Activated naive CD4-positive, alpha-beta T cell treated with anti-CD3 and anti-CD28 coated beads, Interleukin-2, amount 50 U/mL, for 72 hours (primary cell): ENCODE data around the gene DSG2. TPM values are rescaled to one million over a fixed set of nuclear protein-coding genes. Genes with fewer than 3 reads are reported as not detected.

Experiments used
- ATAC-seq, 2 donors: fragments of 150-1000 bp; cut with Tn5 transposase; 2 replicates each; pipeline ENCODE4 v1.10.0; 2021; ENCODE audit warnings: mild to moderate bottlenecking in 2 of 2, moderate library complexity in 2 of 2
- DNase-seq, 2 donors: peaks; one replicate each; pipeline ENCODE4 v3.0.0; 2021 to 2022; ENCODE audit warnings: low spot score in 2 of 2
- H3K27ac Mint-ChIP-seq, 2 donors: one replicate each; pipeline ENCODE4 v1.8.0; 2022; ENCODE audit warnings: mild to moderate bottlenecking in 2 of 2, mixed read lengths in 2 of 2
- H3K36me3 Mint-ChIP-seq, 2 donors: one replicate each; pipeline ENCODE4 v1.8.0; 2022; ENCODE audit warnings: mixed read lengths in 2 of 2
- H3K9me3 Mint-ChIP-seq, 2 donors: one replicate each; pipeline ENCODE4 v1.8.0; 2022; ENCODE audit warnings: mixed read lengths in 2 of 2
- total RNA-seq, 2 donors: library from RNA; stranded (reverse); gene quantifications; one replicate each; pipeline ENCODE4 v1.2.3, GENCODE V29; 2022

DSG2 gene
- under 1 TPM; 0.23 to 0.82 TPM for total RNA-seq

GRCh38 chr18:31497836-31498573, at the start of gene DSG2:
Gene DSG2 (plus strand): TSS chr18:31498177. CDS start chr18:31498252, 75 bp downstream.
- Mint-ChIP-seq H3K9me3 (no peaks in the 10 kb centered on the region), H3K27ac (peak within 1 kb of the TSS in 1 of 2 donors; percentile 29), H3K36me3 (no peaks in the 10 kb centered on the region)
- peak; percentile 75 to 86 for ATAC-seq
- DNase-seq = peak in 1 of 2 donors; percentile 33

- DNase-seq (no peak), ATAC-seq (no peak)
- Mint-ChIP-seq H3K9me3 (no peaks in the 10 kb centered on the region), H3K27ac (no peak overlapping the region), H3K36me3 (no peaks in the 10 kb centered on the region)
These were observed 47.6 kb upstream of the DSG2 start for GRCh38 chr18:31450409-31450808.

GRCh38 chr18:31451625-31452024, 46.4 kb upstream of the DSG2 start:
- H3K36me3 Mint-ChIP-seq = no peaks in the 10 kb centered on the region
- ATAC-seq (no peak), DNase-seq (no peak)
- H3K9me3 Mint-ChIP-seq = no peaks in the 10 kb centered on the region
- H3K27ac Mint-ChIP-seq = no peak overlapping the region

- H3K9me3 Mint-ChIP-seq = no peaks in the 10 kb centered on the region
- H3K27ac Mint-ChIP-seq = no peak overlapping the region
- ATAC-seq = no peak
These were observed 43.8 kb upstream of the DSG2 start for GRCh38 chr18:31454066-31454708.

DNA sequence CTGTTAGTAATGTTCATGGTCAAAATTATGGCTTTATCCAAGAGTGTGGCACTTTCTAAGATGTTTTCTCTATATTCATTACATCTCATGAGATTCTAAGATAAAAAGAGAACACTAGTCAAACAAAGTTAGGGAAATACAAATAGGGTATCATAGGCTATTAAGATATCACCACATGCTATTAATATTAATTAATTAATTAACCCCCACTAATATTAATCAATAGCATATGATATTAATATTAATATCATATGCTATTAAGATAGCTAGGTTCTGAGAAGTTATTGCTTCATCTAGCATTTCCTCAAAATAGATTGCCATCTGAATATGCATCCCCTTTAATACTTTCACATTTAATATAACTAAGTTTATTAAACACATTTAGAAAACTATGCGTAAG, 28.3 kb upstream of the DSG2 start:
- ATAC-seq = no peak
- peaks cover 0 to 5% of the 10 kb centered on the region in 2 donors for H3K9me3 Mint-ChIP-seq
- no peak for DNase-seq
- no peaks in the 10 kb centered on the region for H3K36me3 Mint-ChIP-seq
- no peak overlapping the region for H3K27ac Mint-ChIP-seq

More at GRCh38 chr18:31454066-31454708, 43.8 kb upstream of the DSG2 start:
- no peaks in the 10 kb centered on the region for H3K36me3 Mint-ChIP-seq
- no peak for DNase-seq

- H3K36me3 Mint-ChIP-seq = no peaks in the 10 kb centered on the region
- ATAC-seq = no peak
- no peak overlapping the region for H3K27ac Mint-ChIP-seq
- no peaks in the 10 kb centered on the region for H3K9me3 Mint-ChIP-seq
- DNase-seq = no peak
These were observed 19.3 kb upstream of the DSG2 start for GRCh38 chr18:31478688-31479087.

GRCh38 chr18:31482051-31482450, 15.9 kb upstream of the DSG2 start:
- Mint-ChIP-seq H3K27ac (no peak overlapping the region), H3K9me3 (no peaks in the 10 kb centered on the region), H3K36me3 (no peaks in the 10 kb centered on the region)
- no peak for DNase-seq
- ATAC-seq = no peak

GRCh38 chr18:31483396-31483795, 14.6 kb upstream of the DSG2 start:
- ATAC-seq = no peak
- Mint-ChIP-seq H3K9me3 (no peaks in the 10 kb centered on the region), H3K36me3 (no peaks in the 10 kb centered on the region), H3K27ac (no peak overlapping the region)
- no peak for DNase-seq

GRCh38 chr18:31484461-31484860, 13.5 kb upstream of the DSG2 start:
- DNase-seq (no peak), ATAC-seq (no peak)
- Mint-ChIP-seq H3K36me3 (no peaks in the 10 kb centered on the region), H3K27ac (no peak overlapping the region), H3K9me3 (peaks cover 0 to 4% of the 10 kb centered on the region in 2 donors)

- H3K27ac Mint-ChIP-seq = no peak overlapping the region
- no peak for ATAC-seq
- H3K9me3 Mint-ChIP-seq = peaks cover 0 to 6% of the 10 kb centered on the region in 2 donors
- H3K36me3 Mint-ChIP-seq = no peaks in the 10 kb centered on the region
- DNase-seq = no peak
These were observed 11.8 kb upstream of the DSG2 start for GRCh38 chr18:31486165-31486564.

GRCh38 chr18:31487246-31488015, 10.5 kb upstream of the DSG2 start:
- no peak overlapping the region for H3K27ac Mint-ChIP-seq
- DNase-seq = no peak

DNA sequence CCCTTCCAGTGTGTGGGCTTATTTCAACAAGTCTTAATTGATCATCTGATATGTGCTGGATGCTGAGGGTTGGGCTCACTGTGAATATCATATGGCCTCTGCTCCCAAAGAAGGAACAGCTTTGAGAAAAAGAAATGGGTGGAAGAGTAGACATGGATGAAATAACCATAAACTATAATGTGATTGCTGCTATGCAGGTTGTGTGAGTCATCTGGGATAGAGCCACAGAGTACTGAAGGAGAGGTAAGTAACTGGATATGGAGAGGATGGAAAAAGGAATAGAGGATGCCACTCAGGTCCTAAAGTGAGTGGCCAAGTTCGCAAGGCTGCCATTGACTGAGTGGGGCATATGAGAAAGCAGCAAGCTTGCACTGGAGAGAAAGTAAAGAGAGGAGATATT, 8.7 kb upstream of the DSG2 start:
- Mint-ChIP-seq H3K9me3 (peaks cover 0 to 6% of the 10 kb centered on the region in 2 donors), H3K27ac (no peak overlapping the region), H3K36me3 (no peaks in the 10 kb centered on the region)
- DNase-seq = no peak
- ATAC-seq = no peak

More at GRCh38 chr18:31487246-31488015, 10.5 kb upstream of the DSG2 start:
- Mint-ChIP-seq H3K36me3 (no peaks in the 10 kb centered on the region), H3K9me3 (peaks cover 0 to 6% of the 10 kb centered on the region in 2 donors)
- ATAC-seq = no peak

DNA sequence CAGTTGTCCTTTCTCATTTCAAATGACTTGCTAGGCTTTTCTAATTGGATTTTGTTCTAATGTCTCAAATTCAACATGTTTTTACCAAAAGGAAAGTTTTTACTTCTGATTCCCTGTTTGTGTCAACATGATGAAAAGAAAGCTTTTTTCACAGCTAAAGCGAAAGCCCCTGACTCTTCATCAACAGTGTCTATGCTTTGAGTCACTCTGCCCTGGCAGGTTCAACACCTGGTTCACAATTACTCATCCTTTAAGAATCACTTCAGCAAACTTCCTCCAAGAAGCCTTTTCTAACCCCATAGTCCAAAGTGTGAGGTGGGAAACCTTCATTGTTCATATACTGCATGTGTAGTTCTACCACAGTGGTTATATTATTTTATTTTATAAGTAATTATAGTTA, 7.6 kb upstream of the DSG2 start:
- Mint-ChIP-seq H3K27ac (no peak overlapping the region), H3K9me3 (peaks cover 0 to 6% of the 10 kb centered on the region in 2 donors), H3K36me3 (no peaks in the 10 kb centered on the region)
- peak; percentile 63 to 97 for ATAC-seq
- no peak for DNase-seq

- Mint-ChIP-seq H3K27ac (no peak overlapping the region), H3K36me3 (no peaks in the 10 kb centered on the region), H3K9me3 (peaks cover 0 to 6% of the 10 kb centered on the region in 2 donors)
- DNase-seq = no peak
- no peak for ATAC-seq
These were observed 7.1 kb upstream of the DSG2 start for GRCh38 chr18:31490833-31491232.

- Mint-ChIP-seq H3K36me3 (no peaks in the 10 kb centered on the region), H3K27ac (no peak overlapping the region), H3K9me3 (peaks cover 0 to 6% of the 10 kb centered on the region in 2 donors)
- DNase-seq (no peak), ATAC-seq (no peak)
These were observed 6.4 kb upstream of the DSG2 start for GRCh38 chr18:31491586-31491985.

- H3K27ac Mint-ChIP-seq = no peak overlapping the region
- DNase-seq = no peak
- H3K36me3 Mint-ChIP-seq = no peaks in the 10 kb centered on the region
- H3K9me3 Mint-ChIP-seq = peaks cover 0 to 6% of the 10 kb centered on the region in 2 donors
- ATAC-seq = no peak
These were observed 5.3 kb upstream of the DSG2 start for GRCh38 chr18:31492671-31493070.

DNA sequence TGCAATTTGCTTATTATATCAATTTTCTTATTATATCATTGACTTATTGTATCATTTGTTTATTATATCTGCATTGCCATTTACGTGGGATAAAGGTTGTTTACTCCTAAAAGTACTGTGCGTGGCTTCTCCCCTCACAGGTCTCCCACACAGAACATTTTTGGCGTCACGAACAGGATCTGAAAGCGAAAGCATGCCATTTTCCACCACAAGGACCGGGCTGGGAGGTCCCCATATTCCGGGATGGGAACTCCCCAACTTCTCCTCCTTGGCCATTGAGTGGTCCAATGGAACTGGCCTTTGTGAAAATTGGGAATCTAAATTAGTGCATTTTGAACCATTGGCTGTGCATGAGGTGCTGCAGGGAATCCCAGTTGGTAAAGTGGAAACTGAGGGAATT, 4.8 kb upstream of the DSG2 start:
- no peaks in the 10 kb centered on the region for H3K36me3 Mint-ChIP-seq
- DNase-seq (no peak), ATAC-seq (no peak)
- no peak overlapping the region for H3K27ac Mint-ChIP-seq
- H3K9me3 Mint-ChIP-seq = peaks cover 0 to 6% of the 10 kb centered on the region in 2 donors
